SK-N-MC (cell line): ENCODE measurements around the gene PSME4.
"Not testable (repeated sequence)": the region's sequence is repeated elsewhere in the genome, so short reads cannot be mapped to it uniquely, and the experiment has no call there.

ENCODE experiments used
- DNase-seq: peaks from one replicate; pipeline ENCODE4 v3.0.0-alpha.2; 2011; ENCODE audit warnings: low read depth, low spot score
- H3K27ac ChIP-seq: fragments of 200-600 bp; sonication (generic); 2 replicates; pipeline ENCODE4 v1.5.1; 2016; ENCODE audit warnings: mixed run types
- H3K36me3 ChIP-seq: fragments of 200-600 bp; sonication (generic); 2 replicates; pipeline ENCODE4 v1.6.1; 2017; ENCODE audit warnings: antibody characterized with exemption, low read length, mixed read lengths; ENCODE audit not compliant: insufficient read depth
- H3K4me3 ChIP-seq: fragments of 200-600 bp; sonication (generic); 2 replicates; pipeline ENCODE4 v1.5.1; 2016
- H3K9ac ChIP-seq: fragments of 200-600 bp; sonication (generic); 2 replicates; pipeline ENCODE4 v1.8.0; 2017; ENCODE audit warnings: mixed run types, mixed read lengths; ENCODE audit not compliant: insufficient read length
- H3K9me3 ChIP-seq: fragments of 200-600 bp; sonication (generic); 2 replicates; pipeline ENCODE4 v1.6.1; 2017; ENCODE audit warnings: low read depth, mild to moderate bottlenecking, antibody characterized with exemption, low read length, moderate library complexity, mixed read lengths
- EZH2 ChIP-seq: fragments of 200-600 bp; sonication (generic); IDR thresholded peaks from one replicate; pipeline ENCODE4 v1.6.1; 2017; ENCODE audit warnings: antibody characterized with exemption
- FOXP2 ChIP-seq: optimal IDR thresholded peaks from 2 replicates; pipeline ENCODE3; 2011; ENCODE audit warnings: mild to moderate bottlenecking, moderate library complexity; ENCODE audit not compliant: insufficient read depth; ENCODE audit errors: extremely low read length, control extremely low read depth
- POLR2AphosphoS5 ChIP-seq: IDR thresholded peaks from 2 replicates; pipeline ENCODE4 v1.6.1; 2012; ENCODE audit warnings: mild to moderate bottlenecking, low read depth, low read length, borderline replicate concordance

Gene PSME4

DNA sequence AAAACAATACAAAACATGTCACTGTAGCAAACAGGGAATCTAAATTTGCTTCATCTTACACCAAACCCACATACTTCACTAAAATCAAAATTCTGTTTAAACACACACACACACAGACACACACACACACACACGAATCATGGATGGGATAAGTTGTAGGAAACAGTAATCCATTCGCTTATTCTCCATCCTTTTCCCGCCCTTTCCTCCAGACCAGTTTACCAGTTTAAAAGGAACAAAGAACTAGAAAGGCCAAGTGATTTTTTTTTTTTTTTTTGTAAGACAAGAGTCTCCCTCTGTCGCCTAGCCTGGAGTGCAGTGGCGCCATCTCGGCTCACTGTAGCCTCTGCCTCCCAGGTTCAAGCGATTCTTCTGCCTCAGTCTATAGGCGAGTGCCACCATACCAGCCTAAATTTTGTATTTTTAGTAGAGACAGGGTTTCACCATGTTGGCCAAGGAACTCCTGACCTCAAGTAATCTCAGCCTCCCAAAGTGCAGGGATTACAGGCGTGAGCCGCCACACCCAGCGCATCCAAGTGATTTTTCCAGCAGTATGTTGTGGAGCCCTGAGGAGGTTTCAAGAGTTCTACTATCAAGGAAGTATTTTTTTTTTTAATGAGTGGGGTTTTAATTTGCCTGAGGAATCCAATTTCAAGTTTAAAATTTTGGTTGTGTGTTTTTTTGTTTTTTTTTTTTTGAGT lies 5.7 kb downstream of the PSME4 start:
- DNase-seq: no peak
- 0 out of 2 replicates have a peak overlapping the region, but pooled peaks have one; percentile 26 for H3K27ac ChIP-seq
- H3K9ac ChIP-seq: no peak overlapping the region

DNA sequence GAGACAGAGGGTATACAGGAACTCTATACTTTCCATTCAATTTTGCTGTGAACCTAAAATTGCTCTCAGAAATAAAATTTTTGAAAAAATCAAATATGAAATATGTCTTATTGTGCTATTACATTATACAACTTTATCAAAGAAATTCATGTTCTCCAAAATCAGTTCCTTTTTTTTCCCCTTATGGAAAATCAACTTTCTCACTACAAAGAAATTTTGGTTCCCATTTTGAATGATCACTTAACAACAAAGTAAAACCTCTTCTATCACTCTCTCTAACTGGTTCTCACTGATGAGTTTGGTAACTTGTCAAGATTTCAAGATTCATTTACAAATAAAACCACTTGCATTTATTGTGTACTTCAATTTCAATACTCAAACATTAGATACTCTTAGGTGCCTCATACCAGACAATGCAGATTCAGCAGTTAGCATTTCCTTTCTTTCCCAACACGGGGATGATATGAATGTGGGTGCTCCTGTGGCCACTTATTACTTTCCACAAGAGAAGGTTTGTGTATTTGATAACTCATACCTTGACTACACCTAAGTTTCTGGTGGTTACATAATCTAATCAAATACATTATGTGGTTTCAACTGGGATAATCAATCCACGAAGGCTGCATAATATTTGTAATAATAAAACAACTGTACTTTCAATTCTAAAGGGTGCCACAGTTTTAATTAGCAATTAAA lies 6.4 kb downstream of the PSME4 start:
- TF ChIP-seq EZH2: no peak
- no peak for TF ChIP-seq POLR2AphosphoS5
- TF ChIP-seq FOXP2: no peak
- H3K36me3 ChIP-seq: no peaks in the 10 kb centered on the region; the same call in 1 of the 2 replicates
- DNase-seq: no peak
- 0 out of 2 replicates have a peak overlapping the region, but pooled peaks have one; percentile 26 for H3K27ac ChIP-seq
- no peak overlapping the region for H3K9ac ChIP-seq
- H3K9me3 ChIP-seq: no peaks in the 10 kb centered on the region
- no peak overlapping the region for H3K4me3 ChIP-seq

More for the DNA sequence above, 5.7 kb downstream of the PSME4 start:
- Histone ChIP-seq H3K36me3 (no peaks in the 10 kb centered on the region; the same call in 1 of the 2 replicates), H3K4me3 (no peak overlapping the region), H3K9me3 (no peaks in the 10 kb centered on the region)
- TF ChIP-seq FOXP2 (no peak), EZH2 (no peak), POLR2AphosphoS5 (no peak)

- H3K9ac ChIP-seq: not testable (repeated sequence)
These were observed 9.1 kb downstream of the PSME4 start for GRCh38 chr2:53961478-53962216.

GRCh38 chr2:53960476-53960875 lies 10.3 kb downstream of the PSME4 start:
- H3K9ac ChIP-seq: no peak overlapping the region
- TF ChIP-seq FOXP2: no peak
- TF ChIP-seq EZH2: no peak
- TF ChIP-seq POLR2AphosphoS5: no peak
- no peak for DNase-seq

More at GRCh38 chr2:53961478-53962216, 9.1 kb downstream of the PSME4 start:
- not testable (repeated sequence) for H3K4me3 ChIP-seq, H3K9me3 ChIP-seq, H3K36me3 ChIP-seq, H3K27ac ChIP-seq, DNase-seq

DNA sequence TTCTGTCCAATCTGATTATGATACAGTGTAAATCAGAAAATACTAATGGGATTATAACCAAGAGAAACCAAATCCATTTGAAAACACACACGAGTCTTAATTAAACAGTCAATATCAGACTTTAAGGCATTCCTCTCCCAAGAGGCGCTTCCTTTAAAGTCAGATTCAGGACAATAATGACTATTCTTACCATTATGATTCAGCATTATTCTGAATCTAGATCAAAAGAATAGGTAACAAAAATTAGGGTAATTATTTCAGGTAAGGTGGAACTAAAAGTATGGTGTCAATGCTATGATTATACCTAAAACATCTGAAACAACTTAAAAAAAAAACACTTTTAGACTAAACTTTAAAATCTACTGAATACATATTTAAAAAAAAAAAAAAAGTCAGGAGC lies 12.3 kb downstream of the PSME4 start:
- Histone ChIP-seq H3K9ac (no peak overlapping the region), H3K4me3 (no peak overlapping the region)
- DNase-seq: no peak

More at GRCh38 chr2:53960476-53960875, 10.3 kb downstream of the PSME4 start:
- no peaks in the 10 kb centered on the region; the same call in 1 of the 2 replicates for H3K36me3 ChIP-seq
- H3K4me3 ChIP-seq: no peak overlapping the region
- H3K27ac ChIP-seq: no peak overlapping the region
- no peaks in the 10 kb centered on the region for H3K9me3 ChIP-seq

GRCh38 chr2:53952519-53952918 lies 18.3 kb downstream of the PSME4 start:
- H3K27ac ChIP-seq: no peak overlapping the region
- H3K9ac ChIP-seq: no peak overlapping the region
- DNase-seq: no peak

More for the DNA sequence above, 12.3 kb downstream of the PSME4 start:
- no peaks in the 10 kb centered on the region; the same call in 1 of the 2 replicates for H3K36me3 ChIP-seq
- no peaks in the 10 kb centered on the region for H3K9me3 ChIP-seq
- no peak for TF ChIP-seq POLR2AphosphoS5
- TF ChIP-seq FOXP2: no peak
- TF ChIP-seq EZH2: no peak
- H3K27ac ChIP-seq: no peak overlapping the region

DNA sequence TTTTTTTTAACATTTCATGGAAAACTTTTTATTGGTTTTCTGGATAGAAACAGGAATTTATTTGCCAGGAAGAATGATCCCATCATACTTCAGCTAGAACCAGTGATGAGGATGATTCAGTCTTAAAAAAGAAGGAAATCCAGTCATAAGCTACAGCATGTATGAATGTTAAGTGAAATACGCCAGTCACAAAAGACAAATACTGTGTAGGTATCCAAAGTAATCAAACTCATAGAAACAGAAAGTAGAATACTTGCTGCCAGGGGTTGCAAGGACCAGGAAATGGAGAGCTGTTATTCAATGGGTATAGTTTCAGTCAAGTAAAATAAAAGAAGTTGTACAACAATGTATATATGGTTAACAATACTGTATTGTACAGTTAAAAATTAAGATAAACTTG lies 21.3 kb downstream of the PSME4 start:
- DNase-seq: no peak
- Histone ChIP-seq H3K9me3 (no peaks in the 10 kb centered on the region), H3K9ac (no peak overlapping the region), H3K27ac (no peak overlapping the region), H3K4me3 (no peak overlapping the region), H3K36me3 (peaks cover 24% of the 10 kb centered on the region)
- no peak for TF ChIP-seq FOXP2
- no peak for TF ChIP-seq POLR2AphosphoS5
- no peak for TF ChIP-seq EZH2

More at GRCh38 chr2:53952519-53952918, 18.3 kb downstream of the PSME4 start:
- Histone ChIP-seq H3K9me3 (no peaks in the 10 kb centered on the region), H3K36me3 (peaks cover 14% of the 10 kb centered on the region), H3K4me3 (no peak overlapping the region)
- TF ChIP-seq EZH2 (no peak), POLR2AphosphoS5 (no peak), FOXP2 (no peak)

DNA sequence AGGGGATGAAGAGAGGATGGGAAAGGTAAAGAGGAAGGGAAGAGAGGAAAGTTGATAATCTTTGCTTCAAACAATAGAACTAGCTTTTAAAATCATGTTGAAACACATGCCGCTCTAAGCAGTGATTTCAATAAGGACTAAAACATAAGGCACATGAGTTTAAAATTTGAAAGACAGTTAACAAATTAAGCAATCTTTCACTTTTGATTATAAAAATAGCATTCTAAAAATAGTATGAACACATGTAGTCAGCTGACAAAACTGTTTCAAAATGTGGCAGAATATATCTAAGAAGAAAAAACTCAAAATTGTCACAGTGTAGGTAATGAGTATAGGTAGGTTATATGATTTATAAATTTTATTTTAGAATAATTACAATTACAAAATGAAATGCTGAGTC lies 25.3 kb downstream of the PSME4 start:
- H3K27ac ChIP-seq: no peak overlapping the region
- DNase-seq: no peak
- no peak overlapping the region for H3K9ac ChIP-seq
- no peaks in the 10 kb centered on the region for H3K9me3 ChIP-seq
- no peak overlapping the region for H3K4me3 ChIP-seq
- TF ChIP-seq FOXP2 (no peak), EZH2 (no peak), POLR2AphosphoS5 (no peak)
- peaks cover 38% of the 10 kb centered on the region for H3K36me3 ChIP-seq
